Stimulated activated CD4-positive, alpha-beta T cell treated with anti-CD3 and anti-CD28 coated beads, Interleukin-12 subunit alpha, Interleukin-12 subunit beta, amount 100 ng/mL, for 48 hours (primary cell): ENCODE measurements around the gene PPP1R16B.
A peak's percentile ranks its signal among the peaks of the same experiment; 100 is the strongest.

ENCODE experiments used
- DNase-seq, 3 donors: peaks; one replicate each; pipeline ENCODE4 v3.0.0-alpha.2; 2020; ENCODE audit warnings: low read depth in 2 of 3, low spot score in 1 of 3

Gene PPP1R16B

GRCh38 chr20:38805502-38805957, at the start of gene PPP1R16B:
PPP1R16B (plus strand) TSS chr20:38805697; CDS start chr20:38835926, 30,229 bp downstream.
- DNase-seq: peak; percentile 50 to 74 (median 62)

GRCh38 chr20:38757145-38757775, 48.2 kb upstream of the PPP1R16B start:
- no peak for DNase-seq

- DNase-seq: no peak
Measured at GRCh38 chr20:38759106-38759505, 46.4 kb upstream of the PPP1R16B start.

- DNase-seq: no peak
Measured at GRCh38 chr20:38760978-38761377, 44.5 kb upstream of the PPP1R16B start.

- no peak for DNase-seq
Measured at GRCh38 chr20:38762174-38762573, 43.3 kb upstream of the PPP1R16B start.

- no peak for DNase-seq
Measured at GRCh38 chr20:38763616-38764015, 41.9 kb upstream of the PPP1R16B start.

GRCh38 chr20:38764567-38765318, 40.8 kb upstream of the PPP1R16B start:
- peak; percentile 37 to 48 (median 40) for DNase-seq

- DNase-seq: no peak
Measured at GRCh38 chr20:38766071-38766470, 39.4 kb upstream of the PPP1R16B start.

- no peak for DNase-seq
Measured at GRCh38 chr20:38769376-38770295, 35.9 kb upstream of the PPP1R16B start.

GRCh38 chr20:38770546-38770945, 35.0 kb upstream of the PPP1R16B start:
- DNase-seq: no peak

- no peak for DNase-seq
Measured at GRCh38 chr20:38770970-38771369, 34.5 kb upstream of the PPP1R16B start.

GRCh38 chr20:38771621-38772020, 33.9 kb upstream of the PPP1R16B start:
- no peak for DNase-seq

GRCh38 chr20:38774167-38774566, 31.3 kb upstream of the PPP1R16B start:
- DNase-seq: no peak

- DNase-seq: no peak
Measured at GRCh38 chr20:38776363-38776762, 29.1 kb upstream of the PPP1R16B start.

GRCh38 chr20:38779247-38780097, 26.0 kb upstream of the PPP1R16B start:
- no peak for DNase-seq

- DNase-seq: no peak
Measured at GRCh38 chr20:38782275-38782674, 23.2 kb upstream of the PPP1R16B start.

GRCh38 chr20:38787870-38788269, 17.6 kb upstream of the PPP1R16B start:
- no peak for DNase-seq

- no peak for DNase-seq
Measured at GRCh38 chr20:38789503-38790199, 15.8 kb upstream of the PPP1R16B start.

GRCh38 chr20:38790200-38791053, 15.1 kb upstream of the PPP1R16B start:
- DNase-seq: peak in 1 of 3 donors; percentile 37
